SK-N-SH (cell line): Measurements from ENCODE around the gene PARVB. TPM values are rescaled to one million over a fixed set of nuclear protein-coding genes. Genes with fewer than 3 reads are reported as not detected.

Experiments used
- CTCF ChIA-PET: fragments of 300-600, 350-600 bp; formaldehyde crosslinking; extraction: SDS; loops from one replicate; lab custom pipeline; 2021; lab: Yijun Ruan, JAX
- POLR2A ChIA-PET: fragments of 350-600 bp; sonication (Branson Sonifier 250); formaldehyde crosslinking; extraction: SDS; loops from one replicate; lab custom pipeline; 2020; ENCODE audit warnings: antibody characterized with exemption, inconsistent platforms; lab: Yijun Ruan, JAX
- DNase-seq: peaks from one replicate; pipeline ENCODE4 v3.0.0; 2012
- H2AFZ ChIP-seq: fragments of 200-600 bp; sonication (generic); 2 replicates; pipeline ENCODE4 v1.8.1; 2016; ENCODE audit warnings: antibody characterized with exemption, mild to moderate bottlenecking, low read depth
- H3F3A ChIP-seq: fragments of 200-600 bp; sonication (generic); replicated peaks from 2 replicates; pipeline ENCODE3; 2016; ENCODE audit warnings: antibody characterized with exemption, mild to moderate bottlenecking; ENCODE audit not compliant: insufficient read depth
- H3K27ac ChIP-seq, 2 experiments: fragments of 200-500 bp in 1 of 2; fragments of 200-600 bp in 1 of 2; sonication (Bioruptor generic) in 1 of 2; sonication (generic), shearing (Covaris generic) in 1 of 2; 2 replicates each; pipeline versions ENCODE4 v1.5.1 to v1.6.1; 2014 to 2016; ENCODE audit warnings: low read depth in 2 of 2, inconsistent platforms in 1 of 2, low read length in 1 of 2, mild to moderate bottlenecking in 1 of 2, mixed read lengths in 1 of 2
- H3K27me3 ChIP-seq: fragments of 200-600 bp; sonication (generic), shearing (Covaris generic); 2 replicates; pipeline ENCODE4 v1.6.1; 2016; ENCODE audit warnings: mixed run types; ENCODE audit not compliant: insufficient read depth
- H3K36me3 ChIP-seq, 2 experiments: fragments of 200-500 bp in 1 of 2; fragments of 200-600 bp in 1 of 2; sonication (Bioruptor generic) in 1 of 2; sonication (generic) in 1 of 2; replicated peaks in 1 of 2; 2 replicates each; pipeline versions ENCODE3 to v1.5.1; 2014 to 2016; ENCODE audit warnings: low read length in 1 of 2, mild to moderate bottlenecking in 1 of 2; ENCODE audit not compliant: insufficient read depth in 2 of 2, control insufficient read depth in 1 of 2
- H3K4me1 ChIP-seq, 2 experiments: fragments of 200-500 bp in 1 of 2; fragments of 200-600 bp in 1 of 2; sonication (Bioruptor generic) in 1 of 2; sonication (generic), shearing (Covaris generic) in 1 of 2; 2 replicates each; pipeline versions ENCODE4 v1.5.1 to v1.6.1; 2014 to 2016; ENCODE audit warnings: low read depth in 1 of 2, low read length in 1 of 2, mixed run types in 1 of 2; ENCODE audit not compliant: insufficient read depth in 2 of 2, control insufficient read depth in 1 of 2
- H3K4me2 ChIP-seq: fragments of 200-600 bp; sonication (generic), shearing (Covaris generic); 2 replicates; pipeline ENCODE4 v1.6.1; 2017; ENCODE audit warnings: mixed run types
- H3K4me3 ChIP-seq, 2 experiments: fragments of 200-500 bp in 1 of 2; fragments of 200-600 bp in 1 of 2; sonication (Bioruptor generic) in 1 of 2; sonication (generic), shearing (Covaris generic) in 1 of 2; 2 replicates each; pipeline versions ENCODE4 v1.5.1 to v1.8.1; 2014 to 2016; ENCODE audit warnings: low read depth in 2 of 2, inconsistent platforms in 1 of 2, low read length in 1 of 2, mild to moderate bottlenecking in 1 of 2, mixed read lengths in 1 of 2, moderate library complexity in 1 of 2
- H3K79me2 ChIP-seq: fragments of 200-600 bp; sonication (generic); 2 replicates; pipeline ENCODE4 v1.8.1; 2017; ENCODE audit warnings: mild to moderate bottlenecking; ENCODE audit not compliant: insufficient read depth
- H3K9ac ChIP-seq: fragments of 200-600 bp; sonication (generic); 2 replicates; pipeline ENCODE4 v1.6.1; 2017; ENCODE audit warnings: mixed run types
- H3K9me2 ChIP-seq: fragments of 200-600 bp; sonication (generic); 2 replicates; pipeline ENCODE4 v1.6.1; 2017; ENCODE audit warnings: mixed run types
- H3K9me3 ChIP-seq: fragments of 200-600 bp; sonication (generic); 2 replicates; pipeline ENCODE4 v1.6.1; 2017; ENCODE audit warnings: mixed run types, mild to moderate bottlenecking, moderate library complexity
- H4K20me1 ChIP-seq: fragments of 200-600 bp; sonication (generic); 2 replicates; pipeline ENCODE4 v1.6.1; 2017; ENCODE audit warnings: mild to moderate bottlenecking, mixed run types; ENCODE audit not compliant: insufficient read depth
- CHD2 ChIP-seq: fragments of 150-350 bp; IDR thresholded peaks from 2 replicates; pipeline ENCODE4 v1.6.1; 2018; ENCODE audit warnings: low read length; ENCODE audit not compliant: partially characterized antibody
- EP300 ChIP-seq, 2 experiments: IDR thresholded peaks; 2 replicates each; pipeline versions ENCODE4 v1.4.0 to v1.6.1; 2012; ENCODE audit warnings: borderline replicate concordance in 1 of 2, low read depth in 1 of 2, low read length in 1 of 2
- FOXJ3 ChIP-seq: sonication (generic); formaldehyde crosslinking; IDR thresholded peaks from 2 replicates; pipeline ENCODE4 v1.5.1; 2020; ENCODE audit warnings: mild to moderate bottlenecking, missing genetic modification reagents
- GABPA ChIP-seq: IDR thresholded peaks from 2 replicates; pipeline ENCODE4 v1.4.0; 2012; ENCODE audit warnings: low read depth, mild to moderate bottlenecking
- JUND ChIP-seq: IDR thresholded peaks from 2 replicates; pipeline ENCODE4 v1.4.0; 2012
- MEF2A ChIP-seq: IDR thresholded peaks from 2 replicates; pipeline ENCODE4 v1.4.0; 2012; ENCODE audit warnings: low read depth, borderline replicate concordance
- MXI1 ChIP-seq: IDR thresholded peaks from 2 replicates; pipeline ENCODE4 v1.6.1; 2012; ENCODE audit warnings: mild to moderate bottlenecking, low read depth, low read length, improper control_type of control experiment
- NRF1 ChIP-seq: IDR thresholded peaks from 2 replicates; pipeline ENCODE4 v1.6.1; 2012; ENCODE audit warnings: low read depth, mild to moderate bottlenecking, low read length
- PBX3 ChIP-seq: IDR thresholded peaks from 2 replicates; pipeline ENCODE4; 2012
- POLR2AphosphoS5 ChIP-seq: IDR thresholded peaks from 2 replicates; pipeline ENCODE4 v1.6.1; 2012; ENCODE audit warnings: low read depth, low read length
- RAD21 ChIP-seq: IDR thresholded peaks from 2 replicates; pipeline ENCODE4 v1.6.1; 2012; ENCODE audit warnings: mild to moderate bottlenecking, low read length
- RCOR1 ChIP-seq: fragments of 150-350 bp; IDR thresholded peaks from 2 replicates; pipeline ENCODE4 v1.6.1; 2017; ENCODE audit warnings: antibody characterized with exemption, low read length
- REST ChIP-seq: IDR thresholded peaks from 2 replicates; pipeline ENCODE4 v1.6.1; 2012; ENCODE audit warnings: mild to moderate bottlenecking, low read depth, low read length, moderate library complexity
- SIN3A ChIP-seq: IDR thresholded peaks from 2 replicates; pipeline ENCODE4 v1.6.1; 2012; ENCODE audit warnings: low read depth, mild to moderate bottlenecking, low read length, moderate library complexity, borderline replicate concordance
- TCF12 ChIP-seq: IDR thresholded peaks from 2 replicates; pipeline ENCODE4 v1.4.0; 2012
- WGBS: methylation state at CpG from one replicate; pipeline ENCODE4 v1.1.6; 2017; ENCODE audit warnings: low lambda C conversion rate; 5-methylcytosine and 5-hydroxymethylcytosine counted together
- polyA plus RNA-seq, 3 experiments: library from polyadenylated mRNA; depleted of rRNA; stranded (reverse); fragments of >200 nt; gene quantifications; 2 replicates each; pipeline ENCODE4 v1.2.3, GENCODE V29; 2012

PARVB gene
- polyA plus RNA-seq, 1 of the 3 experiments (the other 2 are of a cell fraction), result 87.8 TPM

GRCh38 chr22:44026630-44027511 is 2.8 kb downstream of the PARVB start:
- H3K4me3 ChIP-seq, result no peak overlapping the region
- ChIA-PET CTCF (interaction anchor here (1.2 to 1.4 kb wide), 2 partner anchors 33 to 34 kb away, joined by 4 read pairs; no protein-coding TSS in a partner anchor), POLR2A (no interaction called here)
- no peak overlapping the region for H3K4me2 ChIP-seq
- H4K20me1 ChIP-seq, result no peaks in the 10 kb centered on the region
- H3K9ac ChIP-seq, result no peak overlapping the region
- H3K27me3 ChIP-seq, result no peaks in the 10 kb centered on the region
- no peak for DNase-seq
- peaks cover 0 to 11% of the 10 kb centered on the region in 2 experiments; a peak in 1 of 4 replicates for H3K4me1 ChIP-seq
- peaks cover 8% of the 10 kb centered on the region for H3F3A ChIP-seq
- no peaks in the 10 kb centered on the region for H3K9me2 ChIP-seq
- no peaks in the 10 kb centered on the region for H3K9me3 ChIP-seq
- WGBS, result 96% methylated on average over 27 of the region's 28 CpGs
- peaks cover 38% of the 10 kb centered on the region; the same call in 1 of the 2 replicates for H3K79me2 ChIP-seq
- no peak overlapping the region for H3K27ac ChIP-seq
- no peak overlapping the region for H2AFZ ChIP-seq
- H3K36me3 ChIP-seq, result no peaks in the 10 kb centered on the region
- TF ChIP-seq MXI1, result no peak

GRCh38 chr22:44028091-44028490 is 4.0 kb downstream of the PARVB start:
- Histone ChIP-seq H3K9me2 (no peaks in the 10 kb centered on the region), H3K27ac (no peak overlapping the region), H3K9ac (no peak overlapping the region), H3K27me3 (no peaks in the 10 kb centered on the region), H3K4me1 (peaks cover 0 to 11% of the 10 kb centered on the region in 2 experiments; a peak in 1 of 4 replicates), H3K79me2 (peaks cover 32% of the 10 kb centered on the region; the same call in 1 of the 2 replicates), H3K4me2 (no peak overlapping the region), H2AFZ (no peak overlapping the region), H3F3A (peaks cover 3% of the 10 kb centered on the region), H4K20me1 (no peaks in the 10 kb centered on the region; the same call in 1 of the 2 replicates), H3K9me3 (no peaks in the 10 kb centered on the region), H3K4me3 (no peak overlapping the region), H3K36me3 (no peaks in the 10 kb centered on the region)
- POLR2A ChIA-PET, result no interaction called here
- 91% methylated on average over 7 of the region's 7 CpGs for WGBS
- CTCF ChIA-PET, result interaction anchor here (0.8 to 1.5 kb wide), 3 partner anchors 36 to 57 kb away, joined by 3 to 6 read pairs (median 4); no protein-coding TSS in a partner anchor
- TF ChIP-seq POLR2AphosphoS5 (no peak), MEF2A (no peak), TCF12 (no peak), PBX3 (no peak), SIN3A (no peak), EP300 (IDR thresholded peaks at IDR 0.05; ENCODE audit: borderline replicate concordance in 1 of 2, low read depth in 1 of 2, low read length in 1 of 2) (no peak), RCOR1 (no peak), GABPA (no peak), NRF1 (no peak), FOXJ3 (CRISPR knock-in tag) (no peak), REST (no peak), JUND (no peak), RAD21 (no peak), CHD2 (no peak)
- no peak for DNase-seq
